Thyroid gland (tissue), 4 donors: ENCODE measurements around the gene AOC1. TPM values are rescaled to one million over a fixed set of nuclear protein-coding genes. Genes with fewer than 3 reads are reported as not detected.
A peak's percentile ranks its signal among the peaks of the same experiment; 100 is the strongest.

ENCODE experiments used
- DNase-seq, 2 donors: peaks; one replicate each; pipeline ENCODE4 v3.0.0-alpha.2; 2019
- H3K27ac ChIP-seq, 3 donors: fragments of 200-600 bp; sonication (generic); 1 replicate in 2 of 3; 2 replicates in 1 of 3; pipeline ENCODE4 v1.5.1; 2016 to 2019; ENCODE audit warnings: mild to moderate bottlenecking in 1 of 3, moderate library complexity in 1 of 3
- H3K27me3 ChIP-seq: fragments of 200-600 bp; sonication (generic); one replicate; pipeline ENCODE4 v1.5.1; 2019
- H3K36me3 ChIP-seq, 2 donors: fragments of 200-600 bp; sonication (generic); one replicate each; pipeline ENCODE4 v1.5.1; 2016 to 2019
- H3K4me1 ChIP-seq, 2 donors: fragments of 200-600 bp; sonication (generic); one replicate each; pipeline ENCODE4 v1.5.1; 2017 to 2019
- H3K4me3 ChIP-seq, 3 donors: fragments of 200-600 bp; sonication (generic); replicated peaks in 1 of 3; 1 replicate in 2 of 3; 2 replicates in 1 of 3; pipeline ENCODE4 v1.5.1; 2016; ENCODE audit warnings: mild to moderate bottlenecking in 1 of 3
- H3K9me3 ChIP-seq: fragments of 200-600 bp; sonication (generic); one replicate; pipeline ENCODE4 v1.5.1; 2017
- POLR2A ChIP-seq, 2 donors: fragments of 450-650 bp; IDR thresholded peaks; one replicate each; pipeline ENCODE4 v1.6.1; 2017; ENCODE audit warnings: antibody characterized with exemption in 2 of 2, mild to moderate bottlenecking in 2 of 2, moderate library complexity in 1 of 2
- WGBS, 2 donors: methylation state at CpG; one replicate each; pipeline ENCODE4 v1.1.5; 2017; 5-methylcytosine and 5-hydroxymethylcytosine counted together
- intact Hi-C: fragments of 100-400 bp; cut with DNase I; formaldehyde crosslinking; loops from one replicate; pipeline ENCODE4 v1.15.1; 2023
- total RNA-seq, 4 donors: library from RNA; depleted of rRNA; stranded (reverse); fragments of >200 nt; gene quantifications; one replicate each; pipeline ENCODE4 v1.2.3, GENCODE V29; 2016
- TF ChIP-seq, protein P1 (sequence below), 6 experiments: fragments of 200-600 bp in 3 of 6; fragments of 450-650 bp in 3 of 6; sonication (generic) in 3 of 6; IDR thresholded peaks; one replicate each; pipeline ENCODE4 v1.5.1; 2016 to 2019; ENCODE audit warnings: antibody characterized with exemption in 6 of 6, mild to moderate bottlenecking in 2 of 6, inconsistent platforms in 1 of 6, moderate library complexity in 1 of 6

Gene AOC1, protein sequence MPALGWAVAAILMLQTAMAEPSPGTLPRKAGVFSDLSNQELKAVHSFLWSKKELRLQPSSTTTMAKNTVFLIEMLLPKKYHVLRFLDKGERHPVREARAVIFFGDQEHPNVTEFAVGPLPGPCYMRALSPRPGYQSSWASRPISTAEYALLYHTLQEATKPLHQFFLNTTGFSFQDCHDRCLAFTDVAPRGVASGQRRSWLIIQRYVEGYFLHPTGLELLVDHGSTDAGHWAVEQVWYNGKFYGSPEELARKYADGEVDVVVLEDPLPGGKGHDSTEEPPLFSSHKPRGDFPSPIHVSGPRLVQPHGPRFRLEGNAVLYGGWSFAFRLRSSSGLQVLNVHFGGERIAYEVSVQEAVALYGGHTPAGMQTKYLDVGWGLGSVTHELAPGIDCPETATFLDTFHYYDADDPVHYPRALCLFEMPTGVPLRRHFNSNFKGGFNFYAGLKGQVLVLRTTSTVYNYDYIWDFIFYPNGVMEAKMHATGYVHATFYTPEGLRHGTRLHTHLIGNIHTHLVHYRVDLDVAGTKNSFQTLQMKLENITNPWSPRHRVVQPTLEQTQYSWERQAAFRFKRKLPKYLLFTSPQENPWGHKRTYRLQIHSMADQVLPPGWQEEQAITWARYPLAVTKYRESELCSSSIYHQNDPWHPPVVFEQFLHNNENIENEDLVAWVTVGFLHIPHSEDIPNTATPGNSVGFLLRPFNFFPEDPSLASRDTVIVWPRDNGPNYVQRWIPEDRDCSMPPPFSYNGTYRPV
- under 1 TPM in 2 of 4 donors, not detected in 2; 0.22 to 0.71 TPM for total RNA-seq

DNA sequence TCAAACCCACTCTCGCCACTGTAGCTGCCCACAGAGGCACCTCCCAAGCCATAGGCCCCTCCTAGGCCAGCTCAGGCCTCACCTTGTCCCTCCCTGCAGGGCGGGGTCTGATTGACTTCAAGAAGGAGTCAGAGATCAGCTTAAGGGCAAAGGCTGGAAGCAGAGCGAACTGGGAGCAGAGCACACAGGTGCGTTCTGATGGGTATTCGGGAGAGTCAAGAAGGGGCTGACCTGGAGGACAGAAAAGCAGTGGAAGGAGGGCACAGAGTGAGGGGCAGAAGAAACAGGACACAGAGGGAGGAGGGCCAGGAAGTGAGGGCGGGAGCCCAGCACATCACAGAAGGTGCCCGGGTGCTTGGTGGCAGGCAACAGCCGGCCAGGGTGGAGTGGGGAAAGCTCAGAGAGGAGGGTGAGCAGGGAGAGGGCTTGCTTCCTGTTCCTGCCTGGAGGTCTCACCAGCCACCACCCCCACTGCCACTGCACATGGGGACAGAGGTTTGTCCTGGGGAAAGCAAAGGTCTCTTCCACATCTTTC is at the start of gene AOC1:
TSS of gene AOC1 (plus strand) at position 147 of the 535 bp plus-strand sequence. CDS start 3,954 bp downstream, outside the sequence.
- TF ChIP-seq POLR2A (IDR thresholded peaks at IDR 0.05): no peak
- TF ChIP-seq, protein P1, sequence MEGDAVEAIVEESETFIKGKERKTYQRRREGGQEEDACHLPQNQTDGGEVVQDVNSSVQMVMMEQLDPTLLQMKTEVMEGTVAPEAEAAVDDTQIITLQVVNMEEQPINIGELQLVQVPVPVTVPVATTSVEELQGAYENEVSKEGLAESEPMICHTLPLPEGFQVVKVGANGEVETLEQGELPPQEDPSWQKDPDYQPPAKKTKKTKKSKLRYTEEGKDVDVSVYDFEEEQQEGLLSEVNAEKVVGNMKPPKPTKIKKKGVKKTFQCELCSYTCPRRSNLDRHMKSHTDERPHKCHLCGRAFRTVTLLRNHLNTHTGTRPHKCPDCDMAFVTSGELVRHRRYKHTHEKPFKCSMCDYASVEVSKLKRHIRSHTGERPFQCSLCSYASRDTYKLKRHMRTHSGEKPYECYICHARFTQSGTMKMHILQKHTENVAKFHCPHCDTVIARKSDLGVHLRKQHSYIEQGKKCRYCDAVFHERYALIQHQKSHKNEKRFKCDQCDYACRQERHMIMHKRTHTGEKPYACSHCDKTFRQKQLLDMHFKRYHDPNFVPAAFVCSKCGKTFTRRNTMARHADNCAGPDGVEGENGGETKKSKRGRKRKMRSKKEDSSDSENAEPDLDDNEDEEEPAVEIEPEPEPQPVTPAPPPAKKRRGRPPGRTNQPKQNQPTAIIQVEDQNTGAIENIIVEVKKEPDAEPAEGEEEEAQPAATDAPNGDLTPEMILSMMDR (IDR thresholded peaks at IDR 0.05): no peak
- H3K27ac ChIP-seq: no peak within 1 kb of the TSS
- H3K36me3 ChIP-seq: no peaks in the 10 kb centered on the region
- H3K9me3 ChIP-seq: no peaks in the 10 kb centered on the region
- DNase-seq: peak in 1 of 2 donors; percentile 31
- 34 to 41% methylated on average over 8 of the region's 8 CpGs for WGBS, 2 donors
- H3K4me1 ChIP-seq: no peaks in the 10 kb centered on the region
- H3K4me3 ChIP-seq: no peak within 1 kb of the TSS
- H3K27me3 ChIP-seq: no peaks in the 10 kb centered on the region
- intact Hi-C loops: no loop called here

DNA sequence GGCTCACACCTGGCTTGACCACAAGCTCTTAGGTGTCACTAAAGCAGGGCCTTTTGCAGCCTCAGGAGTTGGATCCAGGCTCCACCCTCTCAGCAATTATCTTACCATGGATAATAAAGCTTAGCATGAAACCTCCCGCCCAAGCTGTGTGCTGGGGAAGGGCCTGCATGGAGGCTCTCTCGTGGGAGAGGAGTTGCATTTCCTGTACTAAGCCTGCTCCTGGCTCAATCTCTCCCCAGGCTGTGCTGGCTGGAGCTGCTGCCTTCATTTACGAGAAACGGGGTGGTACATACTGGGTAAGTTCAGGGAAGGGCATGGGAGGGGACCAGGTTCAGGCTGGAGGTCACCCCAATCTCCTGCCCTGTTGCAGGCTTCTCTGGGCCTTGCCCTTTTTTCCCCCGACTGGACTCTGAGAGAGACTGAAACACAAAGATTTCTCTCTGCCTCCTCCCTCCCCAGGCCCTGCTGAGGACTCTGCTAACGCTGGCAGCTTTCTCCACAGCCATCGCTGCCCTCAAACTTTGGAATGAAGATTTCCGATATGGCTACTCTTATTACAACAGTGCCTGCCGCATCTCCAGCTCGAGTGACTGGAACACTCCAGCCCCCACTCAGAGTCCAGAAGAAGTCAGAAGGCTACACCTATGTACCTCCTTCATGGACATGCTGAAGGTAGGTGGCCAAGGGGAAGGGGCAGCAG is 49.0 kb upstream of the AOC1 start:
- Histone ChIP-seq H3K9me3 (no peaks in the 10 kb centered on the region), H3K36me3 (no peaks in the 10 kb centered on the region), H3K4me1 (peaks cover 10 to 16% of the 10 kb centered on the region in 2 donors), H3K27me3 (no peaks in the 10 kb centered on the region), H3K4me3 (no peak overlapping the region), H3K27ac (no peak overlapping the region)
- intact Hi-C loops: no loop called here
- DNase-seq: no peak
- TF ChIP-seq POLR2A (IDR thresholded peaks at IDR 0.05): no peak
- TF ChIP-seq, protein P1 (IDR thresholded peaks at IDR 0.05): no peak
- WGBS, 2 donors: 71 to 72% methylated on average over 10 of the region's 10 CpGs

DNA sequence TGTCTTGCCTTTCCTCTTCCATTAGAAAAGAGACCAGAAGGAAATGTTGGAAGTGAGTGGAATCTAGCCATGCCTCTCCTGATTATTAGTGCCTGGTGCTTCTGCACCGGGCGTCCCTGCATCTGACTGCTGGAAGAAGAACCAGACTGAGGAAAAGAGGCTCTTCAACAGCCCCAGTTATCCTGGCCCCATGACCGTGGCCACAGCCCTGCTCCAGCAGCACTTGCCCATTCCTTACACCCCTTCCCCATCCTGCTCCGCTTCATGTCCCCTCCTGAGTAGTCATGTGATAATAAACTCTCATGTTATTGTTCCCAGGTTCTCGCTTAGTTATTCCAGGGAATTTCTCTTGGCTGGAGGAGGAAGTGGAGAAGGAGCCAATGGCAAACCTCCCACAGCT is 47.5 kb upstream of the AOC1 start:
- H3K36me3 ChIP-seq: no peaks in the 10 kb centered on the region
- H3K4me1 ChIP-seq: peaks cover 7 to 13% of the 10 kb centered on the region in 2 donors
- no peak overlapping the region for H3K4me3 ChIP-seq
- WGBS, 2 donors: 88 to 91% methylated on average over 5 of the region's 5 CpGs
- TF ChIP-seq, protein P1 (IDR thresholded peaks at IDR 0.05): no peak
- TF ChIP-seq POLR2A (IDR thresholded peaks at IDR 0.05): no peak
- intact Hi-C loops: no loop called here
- H3K9me3 ChIP-seq: no peaks in the 10 kb centered on the region
- no peaks in the 10 kb centered on the region for H3K27me3 ChIP-seq
- H3K27ac ChIP-seq: no peak overlapping the region
- no peak for DNase-seq

DNA sequence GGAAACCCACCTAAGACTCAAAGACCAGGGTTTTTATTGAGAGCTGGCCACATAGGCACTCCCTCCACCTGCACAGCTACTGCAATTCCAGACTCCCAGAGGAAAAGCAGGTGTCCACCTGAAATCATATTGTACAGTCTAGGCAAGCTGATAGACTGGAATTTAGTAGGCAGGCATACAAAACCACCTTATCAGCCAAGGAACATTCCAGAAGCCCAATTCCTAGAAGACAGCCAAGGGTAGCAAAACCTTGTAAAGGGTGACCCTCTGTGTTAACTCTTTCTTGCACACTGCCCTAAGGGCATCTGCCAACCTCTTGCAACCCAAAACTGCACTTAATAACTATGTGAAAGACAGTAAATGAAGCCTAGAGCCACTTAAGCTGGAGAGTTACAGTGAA is 46.5 kb upstream of the AOC1 start:
- H3K4me3 ChIP-seq: no peak overlapping the region
- no peak for TF ChIP-seq POLR2A (IDR thresholded peaks at IDR 0.05)
- TF ChIP-seq, protein P1 (IDR thresholded peaks at IDR 0.05): no peak
- no peak overlapping the region for H3K27ac ChIP-seq
- DNase-seq: no peak
- H3K27me3 ChIP-seq: no peaks in the 10 kb centered on the region
- intact Hi-C loops: no loop called here
- no peaks in the 10 kb centered on the region for H3K9me3 ChIP-seq
- no peaks in the 10 kb centered on the region for H3K36me3 ChIP-seq
- H3K4me1 ChIP-seq: peaks cover 0 to 2% of the 10 kb centered on the region in 2 donors
